Activated naive CD8-positive, alpha-beta T cell treated with anti-CD3 and anti-CD28 coated beads, Interleukin-2, amount 10 ng/mL, durations not matched to agents 7 days and 5 days (primary cell): ENCODE data around the gene SKAP1. TPM values are rescaled to one million over a fixed set of nuclear protein-coding genes. Genes with fewer than 3 reads are reported as not detected.
A peak's percentile ranks its signal among the peaks of the same experiment; 100 is the strongest.

ENCODE experiments used
- ATAC-seq: fragments of 150-1000 bp; cut with Tn5 transposase; one replicate; pipeline ENCODE4 v1.10.0; 2021; ENCODE audit warnings: low read depth, moderate library complexity
- POLR2A ChIA-PET: fragments of 350-600 bp; sonication (Branson Sonifier 250); formaldehyde crosslinking; loops from one replicate; lab custom pipeline; 2021; ENCODE audit warnings: antibody characterized with exemption; lab: Charles Lee
- DNase-seq: peaks from one replicate; pipeline ENCODE4 v3.0.0; 2021
- H3K27ac Mint-ChIP-seq: one replicate; pipeline ENCODE4 v1.8.0; 2022; ENCODE audit warnings: mild to moderate bottlenecking, mixed read lengths
- H3K27me3 Mint-ChIP-seq: one replicate; pipeline ENCODE4 v1.8.0; 2022; ENCODE audit warnings: mild to moderate bottlenecking, moderate library complexity, mixed read lengths
- H3K36me3 Mint-ChIP-seq: one replicate; pipeline ENCODE4 v1.8.0; 2021; ENCODE audit warnings: mild to moderate bottlenecking, mixed read lengths
- H3K4me1 Mint-ChIP-seq: one replicate; pipeline ENCODE4 v1.8.0; 2021; ENCODE audit warnings: mixed read lengths
- H3K4me3 Mint-ChIP-seq: one replicate; pipeline ENCODE4 v1.8.0; 2022; ENCODE audit warnings: mild to moderate bottlenecking, moderate library complexity, mixed read lengths
- H3K9me3 Mint-ChIP-seq: one replicate; pipeline ENCODE4 v1.8.0; 2021; ENCODE audit warnings: mixed read lengths
- total RNA-seq, 2 experiments: library from RNA; stranded (reverse); gene quantifications; one replicate each; pipeline ENCODE4 v1.2.3, GENCODE V29; 2021

The SKAP1 gene
- total RNA-seq, 2 experiments from 2014 or later, result 96.0 to 98.8 TPM

DNA sequence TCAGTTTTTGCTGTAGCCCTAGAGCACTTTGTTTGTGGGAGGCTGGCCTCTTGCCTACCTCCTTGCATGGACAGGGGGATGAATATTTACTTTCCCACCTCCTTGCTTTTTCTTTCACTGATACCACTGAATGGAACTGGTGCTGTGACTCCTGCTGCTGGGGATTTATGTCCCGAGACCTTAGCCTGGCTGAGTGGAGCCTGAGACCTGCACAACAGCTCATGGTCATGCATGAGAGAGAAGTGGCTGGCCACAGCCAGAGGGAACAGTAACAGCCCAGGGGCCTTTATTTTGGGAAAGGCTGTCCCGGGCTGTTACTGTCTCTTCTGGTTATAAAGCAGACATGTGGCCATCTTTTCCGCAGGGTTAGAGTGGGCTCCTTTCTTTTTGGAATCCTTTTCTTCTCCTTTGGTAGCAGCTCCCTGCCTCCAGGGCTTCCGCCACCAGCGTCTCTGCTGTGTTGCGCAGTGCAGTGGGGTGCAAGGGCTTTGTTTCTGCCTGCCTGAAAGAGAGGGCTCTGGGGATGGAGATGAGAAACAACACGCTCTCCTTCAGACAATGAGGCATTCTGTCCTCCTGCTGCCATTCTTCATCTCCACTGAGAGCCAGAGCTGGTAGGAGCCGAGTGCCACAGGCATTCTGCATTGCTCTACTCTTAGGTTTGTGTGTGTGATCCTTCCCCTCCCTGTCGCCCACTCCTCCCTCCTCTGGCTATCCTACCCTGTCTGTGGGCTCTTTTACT, 307.9 kb downstream of the SKAP1 start:
- Mint-ChIP-seq H3K27me3 (no peaks in the 10 kb centered on the region), H3K36me3 (peaks cover 14% of the 10 kb centered on the region), H3K9me3 (no peaks in the 10 kb centered on the region), H3K4me3 (no peak overlapping the region), H3K4me1 (no peaks in the 10 kb centered on the region), H3K27ac (no peak overlapping the region)
- ATAC-seq, result no peak
- POLR2A ChIA-PET, result interaction anchor here (0.6 kb wide), 1 partner anchor 72 kb away, joined by 3 read pairs; no protein-coding TSS in a partner anchor
- DNase-seq, result no peak

DNA sequence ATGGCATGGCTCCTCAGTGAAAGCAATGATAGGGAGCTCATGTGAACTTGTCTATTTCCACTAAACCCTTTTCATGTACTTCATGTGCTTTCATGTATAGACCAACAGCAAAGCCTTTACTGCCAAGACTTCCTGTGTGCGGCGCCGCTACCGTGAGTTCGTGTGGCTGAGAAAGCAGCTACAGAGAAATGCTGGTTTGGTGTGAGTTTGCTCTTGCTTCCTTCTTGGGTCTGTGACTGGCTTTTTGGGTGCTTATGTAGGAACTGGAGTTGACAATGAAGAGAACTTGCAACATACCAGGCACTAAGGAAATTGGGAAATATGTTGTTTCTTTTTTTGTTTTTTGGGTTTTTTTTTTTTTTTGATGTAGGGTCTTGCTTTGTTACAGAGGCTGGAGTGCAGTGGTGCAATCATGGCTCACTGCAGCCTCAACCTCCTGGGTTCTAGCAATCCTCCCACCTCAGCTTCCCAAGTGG, 316.8 kb downstream of the SKAP1 start:
- POLR2A ChIA-PET, result interaction anchor here (0.6 to 4.0 kb wide), 7 partner anchors 11 to 726 kb away, joined by 3 to 45 read pairs (median 4); partner anchors contain the start of genes CBX1 and NFE2L1
- DNase-seq (peak; percentile 67), ATAC-seq (peak; percentile 95)
- Mint-ChIP-seq H3K4me1 (peaks cover 40% of the 10 kb centered on the region), H3K4me3 (peak overlapping the region; percentile 44), H3K27ac (peak overlapping the region; percentile 86), H3K36me3 (peaks cover 18% of the 10 kb centered on the region), H3K9me3 (no peaks in the 10 kb centered on the region), H3K27me3 (no peaks in the 10 kb centered on the region)

DNA sequence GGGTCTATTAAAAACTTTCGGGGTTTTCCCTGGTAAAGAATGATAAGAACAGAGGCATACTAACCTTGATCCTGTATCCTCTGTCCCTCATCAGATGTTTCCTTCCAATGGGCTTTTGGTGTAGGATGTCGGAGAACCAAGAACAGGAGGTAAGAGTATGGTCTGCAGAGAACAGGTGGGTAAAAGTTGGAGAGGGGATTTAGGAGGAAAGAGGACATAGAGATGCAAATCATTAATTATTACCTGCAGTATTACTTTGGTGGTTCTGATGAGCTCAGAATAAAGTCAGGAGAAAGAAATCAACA, 318.1 kb downstream of the SKAP1 start:
- Mint-ChIP-seq H3K4me3 (peak overlapping the region; percentile 46), H3K9me3 (no peaks in the 10 kb centered on the region), H3K27ac (peak overlapping the region; percentile 86), H3K4me1 (peaks cover 44% of the 10 kb centered on the region), H3K27me3 (no peaks in the 10 kb centered on the region), H3K36me3 (peaks cover 20% of the 10 kb centered on the region)
- ATAC-seq (no peak), DNase-seq (no peak)
- POLR2A ChIA-PET, result interaction anchor here (0.6 to 4.0 kb wide), 3 partner anchors 10 to 342 kb away, joined by 3 to 45 read pairs (median 8); partner anchors contain the start of genes CBX1 and NFE2L1

DNA sequence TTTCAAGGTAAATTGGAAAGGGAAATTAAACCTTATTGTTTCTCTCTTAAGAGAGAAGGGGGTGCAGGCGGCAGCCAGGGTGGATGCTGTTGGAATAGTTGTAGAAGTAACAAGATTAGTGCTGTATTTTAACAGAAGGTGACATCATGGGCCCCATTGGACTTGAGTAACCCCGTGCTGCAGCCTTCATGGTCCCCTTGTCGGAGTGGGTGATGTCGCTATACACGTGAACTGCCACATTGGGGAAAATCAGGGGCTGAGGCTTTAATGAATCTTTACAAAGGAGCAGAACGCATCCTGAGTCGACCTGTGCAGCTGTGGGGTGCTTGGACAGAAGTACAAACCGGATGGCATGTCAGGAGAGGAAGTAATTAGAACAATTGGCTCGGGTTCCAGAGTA, 319.3 kb downstream of the SKAP1 start:
- POLR2A ChIA-PET, result interaction anchor here (4.0 kb wide), 1 partner anchor 9 kb away, joined by 45 read pairs; the partner anchor contains the start of gene CBX1
- no peaks in the 10 kb centered on the region for H3K27me3 Mint-ChIP-seq
- ATAC-seq (no peak), DNase-seq (no peak)
- peaks cover 20% of the 10 kb centered on the region for H3K36me3 Mint-ChIP-seq
- peak overlapping the region; percentile 63 for H3K27ac Mint-ChIP-seq
- peaks cover 46% of the 10 kb centered on the region for H3K4me1 Mint-ChIP-seq
- H3K9me3 Mint-ChIP-seq, result no peaks in the 10 kb centered on the region
- peak overlapping the region; percentile 50 for H3K4me3 Mint-ChIP-seq

DNA sequence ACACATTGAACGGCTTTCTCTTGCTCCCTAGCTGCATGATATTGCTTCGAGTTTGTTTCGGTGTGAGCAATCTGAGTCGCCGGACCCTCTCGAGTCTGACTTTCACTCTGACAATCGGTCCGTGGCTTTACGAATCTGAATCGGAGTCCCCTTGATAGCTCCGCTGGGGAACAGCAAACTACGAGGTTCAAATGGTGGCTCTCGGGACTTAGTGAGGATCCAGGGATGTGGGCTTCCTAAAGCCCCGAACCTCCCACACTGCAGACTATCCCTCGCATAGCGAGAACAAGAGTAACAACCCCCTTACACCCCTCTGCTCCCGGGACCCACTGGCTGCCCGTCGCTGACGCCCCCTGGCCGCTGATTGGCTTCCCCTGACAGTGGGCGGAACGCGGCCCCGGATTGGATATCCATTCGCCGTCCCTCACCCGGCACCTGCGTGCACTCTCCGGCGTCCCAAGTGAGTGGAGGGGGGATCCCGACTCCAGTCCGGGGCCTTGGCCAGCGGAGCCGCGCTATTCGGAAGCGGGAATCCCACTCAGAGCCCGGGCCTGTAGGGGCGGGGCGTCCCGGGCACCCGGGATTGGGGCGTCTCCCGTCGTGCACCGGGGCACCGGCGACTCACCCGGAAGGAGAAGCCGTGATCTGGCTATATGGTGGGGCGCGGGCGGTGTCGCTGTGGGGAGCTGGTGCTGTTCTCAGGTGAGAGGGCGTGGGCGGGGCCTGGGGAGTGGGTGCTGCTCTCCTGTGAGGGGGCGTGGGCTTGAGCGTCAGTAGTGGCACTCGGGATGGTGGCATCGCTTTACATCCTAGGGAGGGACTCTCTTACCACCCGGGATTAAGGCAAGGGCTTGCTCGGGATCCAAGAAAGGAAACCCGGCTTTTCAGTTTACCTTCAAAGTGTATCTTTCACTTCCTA, 322.6 kb downstream of the SKAP1 start, which contains the start of gene SNX11:
Gene SNX11 (plus strand): TSS at position 630 of the 919 bp plus-strand sequence. CDS start 4,278 bp downstream, outside the sequence.
- Mint-ChIP-seq H3K9me3 (no peaks in the 10 kb centered on the region), H3K4me1 (peaks cover 55% of the 10 kb centered on the region), H3K27ac (peak within 1 kb of the TSS; percentile 99), H3K4me3 (peak within 1 kb of the TSS; percentile 100), H3K36me3 (peaks cover 26% of the 10 kb centered on the region), H3K27me3 (no peaks in the 10 kb centered on the region)
- POLR2A ChIA-PET, result interaction anchor here (0.7 to 3.2 kb wide), 7 partner anchors 9 to 212 kb away, joined by 3 to 18 read pairs (median 4); partner anchors contain the start of genes NFE2L1 and SP2
- ATAC-seq, result peak; percentile 91
- peak; percentile 94 for DNase-seq

DNA sequence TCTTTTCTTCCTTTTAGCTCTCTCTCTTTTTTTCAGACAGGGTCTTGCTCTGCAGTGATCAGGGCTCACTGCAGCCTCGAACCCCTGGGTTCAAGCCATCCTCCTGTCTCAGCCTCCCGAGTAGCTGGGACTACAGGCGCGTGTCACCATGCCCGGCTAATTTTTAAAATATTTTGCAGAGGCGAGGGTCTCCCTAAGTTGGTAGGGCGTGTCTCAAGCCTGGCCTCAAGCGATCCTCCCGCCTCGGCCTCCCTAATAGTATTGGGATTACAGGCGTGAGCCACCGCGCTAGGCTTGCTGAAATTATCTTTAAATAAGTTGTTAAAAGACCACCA, 323.2 kb downstream of the SKAP1 start:
- peak overlapping the region; percentile 99 for H3K27ac Mint-ChIP-seq
- H3K36me3 Mint-ChIP-seq, result peaks cover 21% of the 10 kb centered on the region
- no peak for DNase-seq
- peak overlapping the region; percentile 100 for H3K4me3 Mint-ChIP-seq
- peaks cover 52% of the 10 kb centered on the region for H3K4me1 Mint-ChIP-seq
- H3K9me3 Mint-ChIP-seq, result no peaks in the 10 kb centered on the region
- no peak for ATAC-seq
- POLR2A ChIA-PET, result interaction anchor here (0.6 to 3.2 kb wide), 4 partner anchors 12 to 86 kb away, joined by 3 to 18 read pairs (median 8); partner anchors contain the start of gene NFE2L1
- H3K27me3 Mint-ChIP-seq, result no peaks in the 10 kb centered on the region

DNA sequence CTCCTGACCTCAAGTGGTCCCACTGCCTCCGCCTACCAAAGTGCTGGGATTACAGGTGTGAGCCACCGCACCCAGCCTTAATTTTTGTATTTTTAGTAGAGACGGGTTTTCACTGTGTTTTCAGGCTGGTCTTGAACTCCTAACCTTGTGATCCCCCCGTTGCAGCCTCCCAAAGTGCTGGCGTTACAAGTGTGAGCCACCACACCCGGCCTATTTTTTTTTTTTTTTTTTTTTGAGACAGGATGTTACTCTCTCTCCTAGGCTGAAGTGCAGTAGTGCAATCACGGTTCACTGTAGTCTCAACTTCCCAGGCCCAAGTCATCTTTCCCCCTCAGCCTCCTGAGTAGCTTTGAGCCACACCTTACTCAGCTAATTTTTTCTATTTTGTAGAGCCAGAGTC, 325.6 kb downstream of the SKAP1 start:
- Mint-ChIP-seq H3K36me3 (peaks cover 14% of the 10 kb centered on the region), H3K27me3 (no peaks in the 10 kb centered on the region), H3K9me3 (no peaks in the 10 kb centered on the region), H3K4me3 (peak overlapping the region; percentile 32), H3K4me1 (peaks cover 48% of the 10 kb centered on the region), H3K27ac (peak overlapping the region; percentile 72)
- DNase-seq (no peak), ATAC-seq (no peak)
- POLR2A ChIA-PET, result interaction anchor here (5.9 kb wide), 1 partner anchor 8 kb away, joined by 45 read pairs; no protein-coding TSS in a partner anchor

DNA sequence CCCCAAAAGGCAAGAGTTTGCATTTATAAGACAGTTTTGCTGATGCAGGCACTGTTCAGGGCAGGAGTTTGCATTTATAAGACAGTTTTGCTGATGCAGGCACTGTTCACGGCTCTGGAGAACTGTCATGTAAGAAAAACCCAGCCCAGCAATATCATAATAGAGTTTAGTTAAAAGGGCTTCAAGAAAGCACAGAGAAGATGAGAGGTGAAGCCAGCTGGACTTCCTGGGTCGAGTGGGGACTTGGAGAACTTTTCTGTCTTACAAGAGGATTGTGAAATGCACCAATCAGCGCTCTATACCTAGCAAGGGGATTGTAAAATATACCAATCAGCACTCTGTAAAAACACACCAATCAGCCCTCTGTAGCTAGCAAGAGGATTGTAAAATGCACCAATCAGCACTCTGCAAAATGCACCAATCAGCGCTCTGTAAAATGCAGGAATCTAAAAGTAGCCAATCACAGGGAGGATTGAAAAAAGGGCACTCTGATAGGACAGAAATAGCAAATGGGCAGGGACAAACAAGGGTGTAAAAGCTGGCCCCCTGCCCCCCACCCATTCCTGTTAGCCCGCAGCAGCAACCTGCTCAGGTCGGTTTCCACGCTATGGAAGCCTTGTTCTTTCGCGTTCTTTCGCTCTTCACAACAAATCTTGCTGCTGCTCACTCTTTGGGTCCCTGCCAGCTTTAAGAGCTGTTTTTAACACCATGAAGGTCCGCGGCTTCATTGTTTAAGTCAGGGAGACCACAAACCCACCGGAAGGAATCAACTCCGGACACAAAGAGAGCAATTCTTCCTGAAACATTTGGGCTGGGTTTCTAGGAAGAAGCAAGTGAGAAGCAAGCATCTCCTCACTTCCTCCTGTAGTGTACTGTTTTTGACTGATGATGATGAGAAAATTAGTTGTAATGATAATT, 327.0 kb downstream of the SKAP1 start:
- peak overlapping the region; percentile 86 for H3K27ac Mint-ChIP-seq
- peak overlapping the region; percentile 71 for H3K4me3 Mint-ChIP-seq
- H3K9me3 Mint-ChIP-seq, result no peaks in the 10 kb centered on the region
- ATAC-seq, result no peak
- peaks cover 43% of the 10 kb centered on the region for H3K4me1 Mint-ChIP-seq
- H3K27me3 Mint-ChIP-seq, result no peaks in the 10 kb centered on the region
- DNase-seq, result no peak
- peaks cover 14% of the 10 kb centered on the region for H3K36me3 Mint-ChIP-seq
- POLR2A ChIA-PET, result interaction anchor here (0.6 to 5.9 kb wide), 9 partner anchors 9 to 1242 kb away, joined by 3 to 45 read pairs (median 4); partner anchors contain the start of gene PNPO

DNA sequence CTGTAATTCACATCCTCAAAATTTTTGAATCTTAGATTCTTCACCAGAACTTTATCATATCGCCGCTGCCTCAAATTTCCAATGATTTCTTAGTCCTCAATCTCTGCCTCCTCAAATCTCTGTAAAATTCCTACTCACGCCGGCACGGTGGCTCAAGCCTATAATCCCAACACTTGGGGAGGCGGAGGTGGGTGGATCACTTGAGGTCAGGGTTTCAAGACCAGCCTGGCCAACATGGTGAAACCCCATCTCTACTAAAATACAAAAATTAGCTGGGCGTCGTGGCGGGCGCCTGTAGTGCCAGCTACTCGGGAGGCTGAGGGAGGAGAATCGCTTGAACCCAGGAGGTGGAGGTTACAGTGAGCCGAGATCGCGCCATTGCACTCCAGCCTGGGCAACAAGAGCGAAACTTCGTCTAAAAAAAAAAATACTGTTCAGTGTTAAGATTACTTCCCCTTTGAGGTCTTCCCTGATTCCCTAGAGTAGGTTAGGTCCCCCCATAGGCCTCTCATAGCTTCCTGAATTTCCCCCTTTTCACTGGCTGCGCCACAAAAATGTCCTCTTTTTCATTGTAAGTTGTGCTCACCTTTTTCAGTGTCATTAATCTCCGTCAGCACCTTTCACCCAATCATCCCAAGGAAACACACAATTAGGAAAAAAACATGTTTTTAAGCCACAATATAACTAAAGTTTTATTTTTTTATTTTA, 327.8 kb downstream of the SKAP1 start:
- no peaks in the 10 kb centered on the region for H3K27me3 Mint-ChIP-seq
- POLR2A ChIA-PET, result interaction anchor here (0.6 to 5.9 kb wide), 4 partner anchors 10 to 148 kb away, joined by 3 to 45 read pairs (median 3); no protein-coding TSS in a partner anchor
- H3K4me1 Mint-ChIP-seq, result peaks cover 44% of the 10 kb centered on the region
- peaks cover 13% of the 10 kb centered on the region for H3K36me3 Mint-ChIP-seq
- ATAC-seq (no peak), DNase-seq (no peak)
- peak overlapping the region; percentile 86 for H3K27ac Mint-ChIP-seq
- peak overlapping the region; percentile 70 for H3K4me3 Mint-ChIP-seq
- no peaks in the 10 kb centered on the region for H3K9me3 Mint-ChIP-seq

DNA sequence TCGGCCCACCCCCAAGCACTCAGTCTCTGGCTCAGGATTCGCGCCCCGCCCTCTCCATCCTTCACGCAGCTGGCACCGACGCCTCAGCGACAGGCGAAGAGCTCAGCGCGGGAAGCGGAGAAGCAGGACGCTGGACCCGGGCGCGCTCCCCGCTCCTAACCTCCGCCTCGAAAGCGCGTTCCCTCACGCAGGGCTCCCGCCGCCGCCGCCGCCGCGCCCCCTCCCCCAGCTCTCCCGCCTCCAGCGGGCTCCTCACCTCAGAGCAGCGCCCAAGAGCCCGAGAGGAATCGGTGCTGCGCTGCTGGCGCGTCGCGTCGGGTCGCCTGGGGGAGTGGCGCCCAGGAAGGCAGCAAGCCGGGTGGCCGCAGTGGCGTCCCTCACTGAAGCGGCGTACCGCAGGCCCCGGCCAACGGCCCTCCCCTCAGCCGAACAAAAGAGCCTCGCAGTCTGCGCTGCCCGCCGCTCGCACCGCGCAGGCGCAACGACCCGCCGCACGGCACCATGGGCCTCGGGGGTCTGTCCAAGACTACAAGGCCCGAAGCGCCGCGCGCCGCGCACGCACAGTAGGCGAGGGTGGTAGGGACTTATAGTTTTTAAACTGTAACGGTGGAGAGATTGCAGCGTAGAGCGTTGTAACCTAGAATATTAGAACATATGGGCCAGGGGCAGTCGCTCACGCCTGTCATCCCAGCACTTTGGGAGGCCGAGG, 328.8 kb downstream of the SKAP1 start, which contains the start of gene CBX1:
Gene CBX1 (minus strand): TSS at position 467 of the 709 bp plus-strand sequence. CDS start 24,474 bp downstream, outside the sequence.
- H3K4me1 Mint-ChIP-seq, result peaks cover 41% of the 10 kb centered on the region
- DNase-seq (peak; percentile 97), ATAC-seq (peak; percentile 97)
- POLR2A ChIA-PET, result interaction anchor here (0.6 to 5.9 kb wide), 5 partner anchors 11 to 1510 kb away, joined by 3 to 45 read pairs (median 3); partner anchors contain the start of gene NFE2L1
- H3K27me3 Mint-ChIP-seq, result no peaks in the 10 kb centered on the region
- peak within 1 kb of the TSS; percentile 97 for H3K4me3 Mint-ChIP-seq
- H3K36me3 Mint-ChIP-seq, result peaks cover 13% of the 10 kb centered on the region
- no peaks in the 10 kb centered on the region for H3K9me3 Mint-ChIP-seq
- peak within 1 kb of the TSS; percentile 94 for H3K27ac Mint-ChIP-seq

DNA sequence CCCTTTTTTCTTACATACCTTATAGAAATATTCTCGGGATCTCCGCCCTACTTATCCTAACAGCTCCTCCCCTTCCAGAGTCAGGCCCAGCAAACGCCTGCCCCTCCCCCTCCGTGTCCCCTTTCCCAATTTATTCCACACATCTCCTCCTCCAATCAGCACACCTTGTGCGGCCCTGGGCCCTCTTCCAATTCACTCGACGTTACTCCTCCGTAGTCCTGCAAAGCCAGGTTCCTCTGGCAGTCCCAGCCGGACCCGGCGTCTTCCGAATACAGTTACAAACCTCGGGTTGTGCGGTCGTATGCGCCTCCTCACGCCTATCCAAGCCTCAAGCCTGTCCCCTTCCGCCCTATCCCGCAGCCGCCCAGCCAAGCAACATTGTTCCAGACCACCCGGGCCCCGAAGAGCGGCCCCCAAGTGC, 329.4 kb downstream of the SKAP1 start:
- Mint-ChIP-seq H3K9me3 (no peaks in the 10 kb centered on the region), H3K27me3 (no peaks in the 10 kb centered on the region), H3K27ac (peak overlapping the region; percentile 94), H3K36me3 (peaks cover 13% of the 10 kb centered on the region), H3K4me1 (peaks cover 43% of the 10 kb centered on the region), H3K4me3 (peak overlapping the region; percentile 97)
- DNase-seq, result no peak
- POLR2A ChIA-PET, result interaction anchor here (0.8 to 5.9 kb wide), 4 partner anchors 8 to 53 kb away, joined by 3 to 45 read pairs (median 3); partner anchors contain the start of gene NFE2L1
- ATAC-seq, result no peak
